ENCODE measurements around the gene PLEKHG3.

PLEKHG3 gene

DNA sequence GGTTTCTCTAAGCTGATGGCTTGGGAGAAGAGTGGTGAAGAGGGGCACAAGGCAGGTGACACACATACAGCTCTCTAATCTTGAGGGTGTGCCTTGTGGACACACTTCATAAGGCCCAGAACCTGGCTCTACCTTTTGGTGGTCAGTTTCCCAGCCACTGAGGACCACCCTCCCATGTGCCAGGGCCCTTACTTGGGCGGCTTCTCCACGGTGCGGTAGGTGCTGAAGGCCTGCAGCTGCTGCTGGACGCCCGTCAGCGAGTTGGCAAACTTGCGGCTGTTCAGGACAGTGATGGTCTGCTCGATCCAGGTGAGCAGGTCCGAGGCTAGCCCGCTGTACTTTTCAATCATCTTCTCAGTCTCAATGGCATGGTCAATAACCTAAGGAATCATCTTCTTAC is 95.3 kb downstream of the PLEKHG3 start:
- TF ChIP-seq, protein P1, sequence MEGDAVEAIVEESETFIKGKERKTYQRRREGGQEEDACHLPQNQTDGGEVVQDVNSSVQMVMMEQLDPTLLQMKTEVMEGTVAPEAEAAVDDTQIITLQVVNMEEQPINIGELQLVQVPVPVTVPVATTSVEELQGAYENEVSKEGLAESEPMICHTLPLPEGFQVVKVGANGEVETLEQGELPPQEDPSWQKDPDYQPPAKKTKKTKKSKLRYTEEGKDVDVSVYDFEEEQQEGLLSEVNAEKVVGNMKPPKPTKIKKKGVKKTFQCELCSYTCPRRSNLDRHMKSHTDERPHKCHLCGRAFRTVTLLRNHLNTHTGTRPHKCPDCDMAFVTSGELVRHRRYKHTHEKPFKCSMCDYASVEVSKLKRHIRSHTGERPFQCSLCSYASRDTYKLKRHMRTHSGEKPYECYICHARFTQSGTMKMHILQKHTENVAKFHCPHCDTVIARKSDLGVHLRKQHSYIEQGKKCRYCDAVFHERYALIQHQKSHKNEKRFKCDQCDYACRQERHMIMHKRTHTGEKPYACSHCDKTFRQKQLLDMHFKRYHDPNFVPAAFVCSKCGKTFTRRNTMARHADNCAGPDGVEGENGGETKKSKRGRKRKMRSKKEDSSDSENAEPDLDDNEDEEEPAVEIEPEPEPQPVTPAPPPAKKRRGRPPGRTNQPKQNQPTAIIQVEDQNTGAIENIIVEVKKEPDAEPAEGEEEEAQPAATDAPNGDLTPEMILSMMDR (IDR thresholded peaks at IDR 0.05; ENCODE audit: borderline replicate concordance, insufficient read depth, low read depth, low read length), result no peak
- no peak overlapping the region for H3K4me3 ChIP-seq (ENCODE audit: low read depth, low read length)

All from GM12875 (cell line).